GM10266 (cell line): ENCODE data around the gene TMEM95.

Experiments
- DNase-seq: peaks from one replicate; pipeline ENCODE4 v3.0.0; 2012; ENCODE audit errors: extremely low spot score
- TF ChIP-seq, protein P1 (sequence below): IDR thresholded peaks from 2 replicates; pipeline ENCODE4 v1.5.1; 2012; ENCODE audit warnings: mild to moderate bottlenecking, low read depth; ENCODE audit not compliant: control insufficient read depth, insufficient read depth; ENCODE audit errors: missing control alignments

The TMEM95 gene

DNA sequence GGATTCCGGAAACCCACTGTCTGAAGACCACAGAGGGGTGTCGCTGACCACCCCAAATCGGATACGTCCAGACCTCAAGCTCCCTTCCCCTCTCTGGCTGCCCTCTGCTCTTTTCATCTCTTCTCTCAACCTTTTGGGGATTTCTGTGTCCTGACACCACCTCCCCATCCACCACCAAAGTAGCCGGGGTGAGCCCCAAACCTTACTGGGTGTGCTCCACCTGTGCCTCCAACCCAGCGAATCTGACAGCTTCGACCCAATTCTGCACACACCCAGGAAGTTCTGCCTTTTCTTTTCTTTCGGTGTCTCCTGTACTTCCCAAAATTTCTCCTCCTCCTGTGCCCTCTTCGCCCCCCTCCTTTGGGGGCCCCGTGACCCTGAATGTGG, 2.5 kb upstream of the TMEM95 start:
- TF ChIP-seq, protein P1, sequence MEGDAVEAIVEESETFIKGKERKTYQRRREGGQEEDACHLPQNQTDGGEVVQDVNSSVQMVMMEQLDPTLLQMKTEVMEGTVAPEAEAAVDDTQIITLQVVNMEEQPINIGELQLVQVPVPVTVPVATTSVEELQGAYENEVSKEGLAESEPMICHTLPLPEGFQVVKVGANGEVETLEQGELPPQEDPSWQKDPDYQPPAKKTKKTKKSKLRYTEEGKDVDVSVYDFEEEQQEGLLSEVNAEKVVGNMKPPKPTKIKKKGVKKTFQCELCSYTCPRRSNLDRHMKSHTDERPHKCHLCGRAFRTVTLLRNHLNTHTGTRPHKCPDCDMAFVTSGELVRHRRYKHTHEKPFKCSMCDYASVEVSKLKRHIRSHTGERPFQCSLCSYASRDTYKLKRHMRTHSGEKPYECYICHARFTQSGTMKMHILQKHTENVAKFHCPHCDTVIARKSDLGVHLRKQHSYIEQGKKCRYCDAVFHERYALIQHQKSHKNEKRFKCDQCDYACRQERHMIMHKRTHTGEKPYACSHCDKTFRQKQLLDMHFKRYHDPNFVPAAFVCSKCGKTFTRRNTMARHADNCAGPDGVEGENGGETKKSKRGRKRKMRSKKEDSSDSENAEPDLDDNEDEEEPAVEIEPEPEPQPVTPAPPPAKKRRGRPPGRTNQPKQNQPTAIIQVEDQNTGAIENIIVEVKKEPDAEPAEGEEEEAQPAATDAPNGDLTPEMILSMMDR = peak; percentile 49
- DNase-seq = no peak

DNA sequence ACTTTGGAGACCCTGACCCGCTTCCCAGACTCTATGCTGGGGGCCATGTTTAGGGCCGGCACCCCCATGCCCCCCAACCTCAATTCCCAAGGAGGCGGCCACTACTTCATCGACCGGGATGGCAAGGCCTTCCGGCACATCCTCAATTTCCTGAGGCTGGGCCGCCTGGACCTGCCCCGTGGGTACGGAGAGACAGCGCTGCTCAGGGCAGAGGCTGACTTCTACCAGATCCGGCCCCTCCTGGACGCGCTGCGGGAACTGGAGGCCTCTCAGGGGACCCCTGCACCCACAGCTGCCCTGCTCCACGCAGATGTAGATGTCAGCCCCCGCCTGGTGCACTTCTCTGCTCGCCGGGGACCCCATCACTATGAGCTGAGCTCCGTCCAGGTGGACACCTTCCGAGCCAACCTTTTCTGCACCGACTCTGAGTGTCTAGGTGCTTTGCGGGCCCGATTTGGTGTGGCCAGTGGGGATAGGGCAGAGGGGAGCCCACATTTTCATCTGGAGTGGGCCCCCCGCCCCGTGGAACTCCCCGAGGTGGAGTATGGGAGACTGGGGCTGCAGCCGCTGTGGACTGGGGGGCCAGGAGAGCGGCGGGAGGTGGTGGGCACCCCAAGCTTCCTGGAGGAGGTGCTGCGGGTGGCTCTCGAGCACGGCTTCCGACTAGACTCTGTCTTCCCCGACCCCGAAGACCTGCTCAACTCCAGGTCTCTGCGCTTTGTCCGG, 1.9 kb upstream of the TMEM95 start:
- TF ChIP-seq, protein P1 = no peak
- DNase-seq = no peak

DNA sequence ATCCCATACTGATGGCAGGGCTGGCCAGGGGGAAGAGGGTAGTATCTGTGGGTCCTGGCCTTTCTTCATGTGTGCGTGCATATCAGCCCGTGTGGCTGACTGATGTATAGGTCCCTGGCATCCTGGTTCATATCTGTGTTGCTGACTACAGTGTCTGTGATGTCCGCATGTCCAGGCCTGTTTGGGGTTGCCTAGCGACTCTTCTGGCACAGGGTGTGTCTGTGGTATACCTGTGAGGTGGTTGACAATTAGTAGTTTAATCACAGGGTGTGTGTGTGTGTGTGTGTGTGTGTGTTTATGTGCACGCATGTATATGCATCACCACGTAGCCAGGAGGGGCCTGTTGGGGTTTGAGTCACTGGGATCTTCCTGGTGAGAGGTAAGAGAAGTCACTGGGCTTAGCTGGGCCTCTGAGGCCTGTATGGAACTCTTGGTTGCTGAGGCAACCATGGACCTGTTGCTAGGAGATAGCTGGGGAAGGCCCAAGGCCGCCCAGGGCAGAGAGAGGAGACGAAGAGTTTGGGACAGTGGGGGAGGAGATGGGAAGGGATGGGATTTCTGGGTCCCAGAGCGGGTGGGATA, 603 bp upstream of the TMEM95 start:
- peak; percentile 59 for DNase-seq
- TF ChIP-seq, protein P1 = no peak

DNA sequence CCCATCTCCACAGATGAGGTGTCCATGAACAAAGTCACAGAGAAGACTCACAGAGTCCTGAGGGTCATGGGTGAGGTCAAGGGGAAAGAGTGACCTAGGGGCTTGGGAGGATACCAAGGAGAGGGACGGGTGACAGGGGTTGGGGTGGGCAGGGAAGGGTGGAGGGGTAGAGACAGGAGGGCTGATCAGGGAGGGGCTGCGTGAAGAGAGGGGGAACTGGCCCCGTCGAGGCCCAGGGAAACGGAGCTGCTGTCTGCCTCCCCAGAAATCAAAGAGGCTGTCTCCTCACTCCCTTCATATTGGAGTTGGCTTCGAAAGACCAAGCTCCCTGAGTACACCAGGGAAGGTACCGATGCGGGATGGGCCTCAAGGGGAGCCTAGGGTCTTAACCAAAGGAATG, 617 bp downstream of the TMEM95 start:
- TF ChIP-seq, protein P1 = no peak
- no peak for DNase-seq

DNA sequence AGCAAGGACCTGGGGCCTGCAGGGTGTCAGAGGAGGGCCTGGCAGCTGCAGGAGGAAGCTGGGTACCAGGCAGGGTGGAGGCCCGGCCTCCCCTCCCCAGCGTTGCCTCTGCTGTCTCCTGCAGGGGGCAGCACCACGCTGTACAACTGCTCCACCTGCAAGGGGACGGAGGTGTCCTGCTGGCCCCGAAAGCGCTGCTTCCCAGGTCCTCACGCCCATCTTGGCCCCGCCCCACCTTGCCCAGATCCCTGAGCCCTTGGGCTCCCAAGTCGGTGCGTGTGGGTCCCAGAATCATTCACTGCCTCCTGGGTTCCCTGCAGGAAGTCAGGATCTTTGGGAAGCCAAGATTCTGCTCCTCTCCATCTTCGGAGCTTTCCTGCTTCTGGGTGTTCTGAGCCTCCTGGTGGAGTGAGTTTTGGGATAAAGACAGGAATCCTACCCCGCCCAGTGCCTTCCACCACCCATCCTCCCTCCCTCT, 1.2 kb downstream of the TMEM95 start:
- peak; percentile 86 for DNase-seq
- TF ChIP-seq, protein P1 = peak; percentile 97

DNA sequence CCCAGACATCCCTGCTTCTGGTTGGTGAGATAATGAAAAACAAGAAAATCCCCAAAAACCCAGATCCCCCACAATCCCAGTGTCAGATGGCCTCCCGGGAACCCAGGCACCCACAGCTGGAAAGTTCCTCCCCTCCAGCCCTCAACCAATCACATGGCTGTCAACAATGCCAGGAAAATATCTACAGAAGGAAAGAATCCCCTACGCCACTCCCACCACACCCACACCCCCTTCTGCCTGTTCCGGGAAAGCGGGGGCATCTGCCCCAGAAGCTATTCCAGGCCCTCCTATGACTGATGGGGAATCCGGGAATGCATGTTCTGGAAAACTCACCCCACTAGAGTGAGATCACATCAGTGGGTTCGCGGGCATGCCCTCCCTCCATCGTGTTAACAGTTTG, 1.8 kb downstream of the TMEM95 start:
- DNase-seq = no peak
- TF ChIP-seq, protein P1 = no peak

DNA sequence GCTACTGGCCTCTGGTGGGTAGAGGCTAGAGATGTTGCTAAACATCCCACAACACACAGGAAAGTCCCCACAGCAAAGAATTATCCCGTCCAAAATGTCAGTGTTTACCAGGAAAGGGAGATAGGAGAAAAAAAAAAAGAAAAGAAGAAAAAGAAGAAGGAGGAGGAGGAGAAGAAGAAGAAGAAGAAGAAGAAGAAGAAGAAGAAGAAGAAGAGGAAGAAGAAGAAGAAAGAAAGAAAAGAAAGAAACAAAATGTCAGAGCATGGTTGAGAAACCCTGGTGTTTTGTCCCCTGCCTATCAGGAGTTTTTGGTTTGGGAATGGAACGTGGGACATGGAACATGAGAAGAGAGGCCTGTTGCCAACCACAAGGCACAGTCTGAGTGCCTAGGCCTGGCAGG, 2.4 kb downstream of the TMEM95 start:
- DNase-seq = no peak
- TF ChIP-seq, protein P1 = no peak
